Measurements from ENCODE around the gene LAMA1.

The LAMA1 gene

DNA sequence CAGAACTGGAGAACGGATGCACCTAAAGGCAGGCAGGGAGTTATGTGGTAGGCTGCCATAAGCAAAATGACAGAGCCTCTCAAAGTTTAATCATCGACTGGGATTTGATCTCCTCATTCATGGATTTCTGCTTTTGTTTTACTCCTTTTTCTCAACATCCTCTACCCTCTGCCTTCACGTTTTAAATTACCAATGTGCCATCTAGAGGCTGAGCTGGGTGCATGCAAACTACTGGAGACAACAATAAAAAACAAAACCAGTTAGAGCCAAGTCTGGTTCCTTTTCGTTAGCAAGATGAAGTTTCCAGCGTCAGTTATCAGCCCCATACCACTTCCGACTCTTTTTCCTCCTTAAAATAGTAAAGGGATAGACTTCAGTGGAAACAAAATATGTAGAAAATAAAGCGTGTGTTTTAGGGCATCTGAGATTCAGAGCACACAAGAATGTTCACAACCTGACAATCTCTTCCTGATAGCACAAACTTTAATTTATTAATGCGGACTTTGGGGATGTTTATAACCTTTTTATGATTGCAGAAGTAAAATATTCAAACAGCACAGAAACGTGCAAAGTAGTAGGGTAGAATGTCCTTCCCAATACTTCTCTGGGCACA, 117.0 kb downstream of the LAMA1 start:
- Histone ChIP-seq H4K20me1 (ENCODE audit: insufficient read depth, low read length) (no peaks in the 10 kb centered on the region), H3K9me3 (ENCODE audit: insufficient read depth, low read length, severe bottlenecking) (no peaks in the 10 kb centered on the region), H3K79me2 (ENCODE audit: insufficient read depth, low read length) (no peaks in the 10 kb centered on the region), H3K4me1 (ENCODE audit: insufficient read depth, low read length) (no peaks in the 10 kb centered on the region), H3K9ac (ENCODE audit: low read depth, low read length) (no peak overlapping the region), H3K27me3 (ENCODE audit: insufficient read depth, low read length, poor library complexity) (no peaks in the 10 kb centered on the region), H2AFZ (ENCODE audit: low read depth, low read length) (no peak overlapping the region), H3K36me3 (ENCODE audit: insufficient read depth, low read length) (no peaks in the 10 kb centered on the region), H3K27ac (ENCODE audit: low read length) (no peak overlapping the region), H3K4me2 (ENCODE audit: insufficient read depth, low read length) (no peak overlapping the region), H3K4me3 (ENCODE audit: low read depth in 1 of 2, low read length in 2 of 2) (no peak overlapping the region)
- TF ChIP-seq EZH2 (IDR thresholded peaks at IDR 0.05; ENCODE audit: borderline replicate concordance, low read depth, low read length, severe bottlenecking) (no peak), CTCF (IDR thresholded peaks at IDR 0.05; ENCODE audit: borderline replicate concordance, extremely low read depth, low read length, poor library complexity, severe bottlenecking) (peak; percentile 40)
- ATAC-seq (ENCODE audit: insufficient read depth, low read depth) (no peak), DNase-seq (no peak)

GRCh38 chr18:6997808-6998207, 119.8 kb downstream of the LAMA1 start:
- Histone ChIP-seq H3K79me2 (ENCODE audit: insufficient read depth, low read length) (no peaks in the 10 kb centered on the region), H3K4me1 (ENCODE audit: insufficient read depth, low read length) (no peaks in the 10 kb centered on the region), H4K20me1 (ENCODE audit: insufficient read depth, low read length) (no peaks in the 10 kb centered on the region), H3K27ac (ENCODE audit: low read length) (no peak overlapping the region), H3K9ac (ENCODE audit: low read depth, low read length) (no peak overlapping the region), H3K4me3 (ENCODE audit: low read depth in 1 of 2, low read length in 2 of 2) (no peak overlapping the region), H2AFZ (ENCODE audit: low read depth, low read length) (no peak overlapping the region), H3K27me3 (ENCODE audit: insufficient read depth, low read length, poor library complexity) (no peaks in the 10 kb centered on the region), H3K4me2 (ENCODE audit: insufficient read depth, low read length) (no peak overlapping the region), H3K36me3 (ENCODE audit: insufficient read depth, low read length) (no peaks in the 10 kb centered on the region), H3K9me3 (ENCODE audit: insufficient read depth, low read length, severe bottlenecking) (no peaks in the 10 kb centered on the region)
- DNase-seq, result no peak
- TF ChIP-seq EZH2 (IDR thresholded peaks at IDR 0.05; ENCODE audit: borderline replicate concordance, low read depth, low read length, severe bottlenecking) (no peak), CTCF (IDR thresholded peaks at IDR 0.05; ENCODE audit: borderline replicate concordance, extremely low read depth, low read length, poor library complexity, severe bottlenecking) (no peak)
- ATAC-seq (ENCODE audit: insufficient read depth, low read depth), result no peak

DNA sequence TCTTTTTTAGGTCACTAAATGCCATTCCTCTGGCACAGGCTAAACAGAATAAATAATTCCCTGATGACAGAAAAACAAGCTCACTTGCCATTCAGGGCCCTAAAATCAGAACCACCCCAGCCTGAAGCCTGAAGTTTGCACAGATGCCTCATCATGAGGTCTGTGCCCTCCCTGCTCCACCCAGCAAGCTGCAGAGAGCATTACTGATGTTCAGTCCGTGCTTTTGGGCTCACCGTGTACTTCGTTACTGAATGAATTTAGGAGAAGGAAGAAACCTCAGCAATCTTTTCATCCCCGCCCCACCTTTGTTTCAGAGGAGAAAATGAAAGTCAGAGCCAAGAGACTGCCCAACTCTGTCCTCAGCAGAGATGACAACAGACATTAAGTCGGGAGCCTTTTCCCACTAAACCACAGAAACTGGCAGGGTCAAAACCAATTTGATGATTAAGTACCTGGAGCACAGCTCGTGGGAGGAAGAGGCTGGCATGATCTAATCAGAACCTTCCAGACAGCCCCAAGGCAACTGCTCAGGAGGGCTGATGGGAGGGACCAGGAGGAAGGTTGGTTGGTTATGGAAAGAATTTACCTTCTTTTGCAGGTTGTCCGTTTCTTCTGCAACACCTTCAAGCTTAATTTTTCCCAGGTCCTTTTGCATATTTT, 122.7 kb downstream of the LAMA1 start:
- H3K27me3 ChIP-seq (ENCODE audit: insufficient read depth, low read length, poor library complexity), result no peaks in the 10 kb centered on the region
- no peak overlapping the region for H3K9ac ChIP-seq (ENCODE audit: low read depth, low read length)
- no peak overlapping the region for H2AFZ ChIP-seq (ENCODE audit: low read depth, low read length)
- ATAC-seq (ENCODE audit: insufficient read depth, low read depth), result no peak
- H3K79me2 ChIP-seq (ENCODE audit: insufficient read depth, low read length), result no peaks in the 10 kb centered on the region
- H3K4me1 ChIP-seq (ENCODE audit: insufficient read depth, low read length), result no peaks in the 10 kb centered on the region
- no peaks in the 10 kb centered on the region for H3K36me3 ChIP-seq (ENCODE audit: insufficient read depth, low read length)
- H3K9me3 ChIP-seq (ENCODE audit: insufficient read depth, low read length, severe bottlenecking), result no peaks in the 10 kb centered on the region
- no peak overlapping the region for H3K4me3 ChIP-seq (ENCODE audit: low read depth in 1 of 2, low read length in 2 of 2)
- TF ChIP-seq CTCF (IDR thresholded peaks at IDR 0.05; ENCODE audit: borderline replicate concordance, extremely low read depth, low read length, poor library complexity, severe bottlenecking), result no peak
- DNase-seq, result no peak
- H3K27ac ChIP-seq (ENCODE audit: low read length), result no peak overlapping the region
- H4K20me1 ChIP-seq (ENCODE audit: insufficient read depth, low read length), result no peaks in the 10 kb centered on the region
- no peak overlapping the region for H3K4me2 ChIP-seq (ENCODE audit: insufficient read depth, low read length)
